ENCODE data around the gene KRT79.

The KRT79 gene

DNA sequence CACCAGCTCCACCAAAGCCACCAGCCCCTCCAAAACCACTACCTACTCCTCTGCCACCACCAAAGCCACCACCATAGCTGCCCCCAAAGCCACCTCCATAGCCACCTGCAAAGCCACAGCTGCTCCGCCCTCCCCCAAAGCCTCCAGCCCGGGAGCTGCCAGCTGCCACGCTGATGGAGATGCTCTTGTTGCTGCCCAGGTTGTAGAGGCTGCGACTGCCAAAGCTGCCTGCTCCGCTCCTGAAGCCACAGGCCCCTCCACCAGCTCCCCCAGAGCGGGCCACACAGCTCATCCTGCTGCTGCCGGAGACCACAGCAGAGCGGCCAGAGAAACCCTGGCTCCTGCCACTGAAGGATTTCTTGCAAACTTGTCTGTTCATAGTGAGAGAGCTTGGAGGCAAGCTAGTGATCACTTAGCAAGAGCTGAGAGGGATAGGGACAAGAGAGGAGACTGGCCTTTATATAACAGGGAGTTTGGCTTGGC, 57.2 kb downstream of the KRT79 start, which contains the start of gene KRT76:
Gene KRT76, minus strand, starts transcription at position 433 of the 483 bp plus-strand sequence. Its CDS starts 54 bp downstream, at position 379.
- no peaks in the 10 kb centered on the region for H3F3A ChIP-seq (ENCODE audit: control insufficient read depth, insufficient read depth)
- H3K4me1 ChIP-seq (ENCODE audit: control insufficient read depth, low read length): no peaks in the 10 kb centered on the region
- peaks cover 13% of the 10 kb centered on the region for H3K27me3 ChIP-seq (ENCODE audit: control insufficient read depth, low read length)
- H3K4me3 ChIP-seq (ENCODE audit: low read length): no peak within 1 kb of the TSS
- no peaks in the 10 kb centered on the region for H3K9me2 ChIP-seq (replicated peaks; ENCODE audit: control insufficient read depth, low read length)
- TF ChIP-seq, protein P1, sequence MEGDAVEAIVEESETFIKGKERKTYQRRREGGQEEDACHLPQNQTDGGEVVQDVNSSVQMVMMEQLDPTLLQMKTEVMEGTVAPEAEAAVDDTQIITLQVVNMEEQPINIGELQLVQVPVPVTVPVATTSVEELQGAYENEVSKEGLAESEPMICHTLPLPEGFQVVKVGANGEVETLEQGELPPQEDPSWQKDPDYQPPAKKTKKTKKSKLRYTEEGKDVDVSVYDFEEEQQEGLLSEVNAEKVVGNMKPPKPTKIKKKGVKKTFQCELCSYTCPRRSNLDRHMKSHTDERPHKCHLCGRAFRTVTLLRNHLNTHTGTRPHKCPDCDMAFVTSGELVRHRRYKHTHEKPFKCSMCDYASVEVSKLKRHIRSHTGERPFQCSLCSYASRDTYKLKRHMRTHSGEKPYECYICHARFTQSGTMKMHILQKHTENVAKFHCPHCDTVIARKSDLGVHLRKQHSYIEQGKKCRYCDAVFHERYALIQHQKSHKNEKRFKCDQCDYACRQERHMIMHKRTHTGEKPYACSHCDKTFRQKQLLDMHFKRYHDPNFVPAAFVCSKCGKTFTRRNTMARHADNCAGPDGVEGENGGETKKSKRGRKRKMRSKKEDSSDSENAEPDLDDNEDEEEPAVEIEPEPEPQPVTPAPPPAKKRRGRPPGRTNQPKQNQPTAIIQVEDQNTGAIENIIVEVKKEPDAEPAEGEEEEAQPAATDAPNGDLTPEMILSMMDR (IDR thresholded peaks at IDR 0.05; ENCODE audit: low read depth, low read length, poor library complexity, severe bottlenecking): no peak
- no peak for TF ChIP-seq EZH2phosphoT487 (IDR thresholded peaks at IDR 0.05; ENCODE audit: borderline replicate concordance, low read length)
- no peaks in the 10 kb centered on the region for H3K9me3 ChIP-seq (ENCODE audit: control insufficient read depth, insufficient read depth, low read length)
- H3K27ac ChIP-seq (ENCODE audit: low read depth, low read length): no peak within 1 kb of the TSS
- H3K79me2 ChIP-seq (ENCODE audit: control insufficient read depth, low read length): no peaks in the 10 kb centered on the region
- no peaks in the 10 kb centered on the region for H4K20me1 ChIP-seq (ENCODE audit: control insufficient read depth, insufficient read depth, low read depth, low read length)
- no peak within 1 kb of the TSS for H3K4me2 ChIP-seq (ENCODE audit: low read length)
- H3K36me3 ChIP-seq (ENCODE audit: control insufficient read depth, low read length): no peaks in the 10 kb centered on the region

DNA sequence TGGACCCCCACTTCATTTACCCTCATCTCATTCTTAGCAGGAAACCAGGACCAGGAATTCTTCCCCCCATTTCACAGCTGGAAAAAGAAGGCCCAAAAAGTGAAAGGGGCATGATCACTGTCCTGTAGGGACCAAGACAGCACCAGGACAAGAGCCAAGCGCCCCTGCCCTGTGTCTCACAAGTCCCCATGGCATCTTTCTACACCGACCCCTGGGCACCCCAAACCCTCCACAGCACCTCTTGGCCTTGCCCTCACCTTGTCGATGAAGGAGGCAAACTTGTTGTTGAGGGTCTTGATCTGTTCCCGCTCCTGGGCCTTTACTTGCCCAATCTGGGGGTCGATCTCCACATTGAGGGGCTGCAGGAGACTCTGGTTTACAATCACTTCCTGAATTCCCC, 57.7 kb downstream of the KRT79 start:
- TF ChIP-seq EZH2phosphoT487 (IDR thresholded peaks at IDR 0.05; ENCODE audit: borderline replicate concordance, low read length): no peak
- TF ChIP-seq, protein P1 (IDR thresholded peaks at IDR 0.05; ENCODE audit: low read depth, low read length, poor library complexity, severe bottlenecking): no peak
- Histone ChIP-seq H3K27me3 (ENCODE audit: control insufficient read depth, low read length) (peaks cover 13% of the 10 kb centered on the region), H3K9me3 (ENCODE audit: control insufficient read depth, insufficient read depth, low read length) (no peaks in the 10 kb centered on the region), H3K27ac (ENCODE audit: low read depth, low read length) (no peak overlapping the region), H3K9me2 (replicated peaks; ENCODE audit: control insufficient read depth, low read length) (no peaks in the 10 kb centered on the region), H3F3A (ENCODE audit: control insufficient read depth, insufficient read depth) (no peaks in the 10 kb centered on the region), H3K36me3 (ENCODE audit: control insufficient read depth, low read length) (no peaks in the 10 kb centered on the region), H3K4me1 (ENCODE audit: control insufficient read depth, low read length) (no peaks in the 10 kb centered on the region), H3K4me3 (ENCODE audit: low read length) (no peak overlapping the region), H4K20me1 (ENCODE audit: control insufficient read depth, insufficient read depth, low read depth, low read length) (no peaks in the 10 kb centered on the region), H3K79me2 (ENCODE audit: control insufficient read depth, low read length) (no peaks in the 10 kb centered on the region), H3K4me2 (ENCODE audit: low read length) (no peak overlapping the region)

DNA sequence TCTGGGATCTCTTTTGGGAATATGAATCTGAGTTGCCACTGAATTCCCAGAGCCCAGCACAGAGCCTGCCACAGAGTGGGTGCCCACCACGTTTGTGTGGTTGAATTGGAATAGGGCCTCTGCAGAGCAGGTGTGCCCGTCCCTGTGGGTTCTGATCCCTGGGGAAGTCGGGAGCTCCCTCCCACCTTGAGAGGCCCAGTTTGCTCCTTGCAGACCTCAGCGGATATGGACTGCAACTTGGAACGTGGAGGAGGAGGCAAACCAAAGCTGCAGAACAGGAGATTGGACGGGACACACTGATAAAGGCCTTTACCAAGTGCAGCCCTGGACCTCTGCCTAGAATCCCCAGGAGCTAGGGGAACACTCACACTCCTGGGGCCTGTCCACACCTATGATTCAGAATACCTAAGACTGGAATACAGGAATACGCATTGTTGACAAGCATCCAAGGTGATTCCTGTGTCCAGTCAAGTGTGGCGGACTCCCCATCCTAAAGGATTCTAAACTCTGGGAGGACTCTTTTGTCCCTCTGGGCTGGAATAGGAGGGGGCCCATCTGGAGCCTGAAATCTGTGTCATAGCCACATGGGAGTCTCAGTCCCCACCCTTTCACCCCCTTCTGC, 59.4 kb downstream of the KRT79 start:
- TF ChIP-seq, protein P1 (IDR thresholded peaks at IDR 0.05; ENCODE audit: low read depth, low read length, poor library complexity, severe bottlenecking): no peak
- TF ChIP-seq EZH2phosphoT487 (IDR thresholded peaks at IDR 0.05; ENCODE audit: borderline replicate concordance, low read length): no peak
- Histone ChIP-seq H3K79me2 (ENCODE audit: control insufficient read depth, low read length) (no peaks in the 10 kb centered on the region), H3K9me3 (ENCODE audit: control insufficient read depth, insufficient read depth, low read length) (no peaks in the 10 kb centered on the region), H3K27ac (ENCODE audit: low read depth, low read length) (no peak overlapping the region), H3K4me3 (ENCODE audit: low read length) (no peak overlapping the region), H3K9me2 (replicated peaks; ENCODE audit: control insufficient read depth, low read length) (no peaks in the 10 kb centered on the region), H3K27me3 (ENCODE audit: control insufficient read depth, low read length) (peaks cover 13% of the 10 kb centered on the region), H3K4me1 (ENCODE audit: control insufficient read depth, low read length) (no peaks in the 10 kb centered on the region), H3K36me3 (ENCODE audit: control insufficient read depth, low read length) (no peaks in the 10 kb centered on the region), H3K4me2 (ENCODE audit: low read length) (no peak overlapping the region), H3F3A (ENCODE audit: control insufficient read depth, insufficient read depth) (no peaks in the 10 kb centered on the region), H4K20me1 (ENCODE audit: control insufficient read depth, insufficient read depth, low read depth, low read length) (no peaks in the 10 kb centered on the region)

All from DOHH2 (cell line).